Omental fat pad (tissue), 4 donors: ENCODE measurements around the gene TCHP. TPM values are rescaled to one million over a fixed set of nuclear protein-coding genes. Genes with fewer than 3 reads are reported as not detected.

Source experiments
- ATAC-seq: fragments of 150-250 bp; one replicate; pipeline ENCODE4 v1.9.1; 2016; ENCODE audit warnings: mild to moderate bottlenecking, moderate library complexity; ENCODE audit not compliant: low FRiP score
- DNase-seq: peaks from one replicate; pipeline ENCODE4 v3.0.0-alpha.2; 2019; ENCODE audit warnings: low spot score
- CTCF ChIP-seq, 3 donors: fragments of 450-650 bp; IDR thresholded peaks; one replicate each; pipeline ENCODE4 v1.5.1; 2016 to 2017; ENCODE audit warnings: antibody characterized with exemption in 3 of 3, mild to moderate bottlenecking in 3 of 3, moderate library complexity in 2 of 3
- total RNA-seq, 4 donors: library from RNA; depleted of rRNA; stranded (reverse); fragments of >200 nt; gene quantifications; one replicate each; pipeline ENCODE4 v1.1.0, GENCODE V29; 2016

The TCHP gene
- total RNA-seq, 4 donors from 2014 or later = 7.0 to 30.1 (median 12.1) TPM

GRCh38 chr12:109938947-109939346 is 38.9 kb downstream of the TCHP start:
- DNase-seq = no peak
- no peak for ATAC-seq
- no peak for TF ChIP-seq CTCF (IDR thresholded peaks at IDR 0.05)

GRCh38 chr12:109939504-109939903 is 39.4 kb downstream of the TCHP start:
- no peak for TF ChIP-seq CTCF (IDR thresholded peaks at IDR 0.05)
- ATAC-seq (no peak), DNase-seq (no peak)

- no peak for TF ChIP-seq CTCF (IDR thresholded peaks at IDR 0.05)
- DNase-seq (no peak), ATAC-seq (no peak)
Observed at GRCh38 chr12:109940339-109940923, 40.4 kb downstream of the TCHP start.

GRCh38 chr12:109943811-109944210 is 43.7 kb downstream of the TCHP start:
- ATAC-seq = no peak
- DNase-seq = no peak
- no peak for TF ChIP-seq CTCF (IDR thresholded peaks at IDR 0.05)

GRCh38 chr12:109944561-109945359 is 44.7 kb downstream of the TCHP start:
- no peak for ATAC-seq
- TF ChIP-seq CTCF (IDR thresholded peaks at IDR 0.05) = no peak

GRCh38 chr12:109946505-109946904 is 46.4 kb downstream of the TCHP start:
- TF ChIP-seq CTCF (IDR thresholded peaks at IDR 0.05) = no peak
- ATAC-seq (no peak), DNase-seq (no peak)

More at GRCh38 chr12:109944561-109945359, 44.7 kb downstream of the TCHP start:
- DNase-seq = no peak

- ATAC-seq = no peak
- no peak for TF ChIP-seq CTCF (IDR thresholded peaks at IDR 0.05)
- no peak for DNase-seq
Observed at GRCh38 chr12:109946913-109947312, 46.8 kb downstream of the TCHP start.
